Activated CD4-positive, alpha-beta T cell treated with anti-CD3 and anti-CD28 coated beads, Interleukin-2, Interleukin-6, amounts not matched to agents 100 ng/mL and 50 ng/mL, durations not matched to agents 16 hours and 8 hours (primary cell): ENCODE results near the gene ZNF329.
A peak's percentile ranks its signal among the peaks of the same experiment; 100 is the strongest.
"Not testable (repeated sequence)": the region's sequence is repeated elsewhere in the genome, so short reads cannot be mapped to it uniquely, and the experiment has no call there.

Experiments
- DNase-seq: peaks from one replicate; pipeline ENCODE4 v3.0.0-alpha.2; 2020

ZNF329 gene

DNA sequence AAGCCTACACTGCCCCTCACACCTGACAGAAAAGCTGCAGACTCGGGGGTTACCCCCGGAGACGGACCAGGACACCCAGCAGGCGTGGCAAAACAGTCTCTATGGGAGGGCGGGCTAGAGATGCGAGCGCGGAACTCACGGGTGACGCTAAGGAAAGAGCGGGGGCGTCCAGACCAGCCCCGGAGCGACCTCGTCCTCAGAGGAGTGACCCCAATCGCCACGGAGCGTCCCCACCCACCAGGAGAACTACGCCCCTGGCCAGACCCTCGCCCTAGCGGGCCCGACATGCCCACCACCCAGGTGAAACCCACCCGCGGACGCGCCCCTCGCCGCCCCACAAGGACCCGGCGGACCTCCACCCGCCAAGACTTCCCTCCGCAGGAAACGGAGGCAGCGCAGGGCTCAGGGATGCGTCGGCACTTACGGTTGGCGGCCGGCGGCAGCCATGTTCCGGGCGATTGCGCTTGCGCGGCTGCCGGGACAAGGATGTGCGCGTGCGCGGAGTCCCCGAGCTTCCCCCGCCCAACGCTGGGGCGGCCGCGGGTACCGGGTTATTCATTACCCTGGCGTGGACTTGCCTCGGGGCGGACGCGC lies at the start of gene ZNF329:
Gene ZNF329, minus strand, starts transcription at position 462 of the 594 bp plus-strand sequence. CDS start 21,286 bp downstream, outside the sequence.
- DNase-seq = peak; percentile 89

DNA sequence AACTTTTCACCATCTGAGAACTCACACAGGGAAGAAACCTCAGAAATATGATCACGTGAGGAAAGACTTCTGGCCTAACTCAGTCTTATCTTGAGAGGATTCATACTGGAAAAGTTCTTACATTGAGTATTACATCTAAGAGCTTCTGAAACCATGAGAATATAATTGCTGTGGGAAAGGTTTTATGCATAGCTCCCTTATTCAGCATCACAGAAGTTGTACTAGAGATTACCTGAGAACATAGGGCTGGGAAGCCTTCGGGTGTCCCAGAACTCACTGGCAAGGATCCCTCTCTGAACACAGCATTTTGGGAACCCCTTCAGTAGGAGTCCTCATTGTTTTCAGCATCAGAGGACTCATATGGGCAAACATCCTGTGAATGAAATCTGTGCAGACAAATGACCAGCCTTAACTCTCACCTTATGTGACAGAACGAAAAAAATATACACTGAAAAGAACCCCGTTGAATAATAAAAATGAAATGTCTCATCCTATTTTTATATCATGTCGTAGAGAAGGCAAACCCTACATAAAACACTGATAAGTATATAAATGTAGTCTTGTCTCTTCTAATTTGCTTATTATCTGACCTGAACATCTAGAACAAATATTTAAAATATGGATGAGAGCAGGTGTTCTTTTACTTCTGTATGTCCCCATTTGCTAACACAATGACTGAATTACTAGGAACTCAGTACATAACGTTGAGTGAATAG lies 46.5 kb upstream of the ZNF329 start:
- peak; percentile 3 for DNase-seq

DNA sequence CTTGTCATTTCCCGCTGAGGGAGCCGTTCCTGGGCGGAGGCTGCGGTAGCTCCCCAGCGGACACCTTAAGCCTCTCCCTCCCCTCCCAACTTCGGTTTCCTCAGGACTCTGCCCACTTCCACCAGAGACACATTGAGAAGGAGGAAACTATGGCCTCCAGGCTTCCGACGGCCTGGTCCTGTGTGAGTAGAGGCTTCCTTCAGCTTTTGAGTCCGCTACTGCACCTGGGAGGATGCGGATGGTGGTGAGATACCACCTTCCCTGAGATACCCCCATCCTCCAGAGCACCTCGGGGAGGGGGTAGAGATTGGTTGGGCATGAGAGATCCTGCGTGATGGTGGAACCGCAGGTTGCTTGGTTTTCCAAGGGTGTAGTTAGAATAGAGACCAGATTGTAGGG lies 33.2 kb upstream of the ZNF329 start:
- DNase-seq = no peak

DNA sequence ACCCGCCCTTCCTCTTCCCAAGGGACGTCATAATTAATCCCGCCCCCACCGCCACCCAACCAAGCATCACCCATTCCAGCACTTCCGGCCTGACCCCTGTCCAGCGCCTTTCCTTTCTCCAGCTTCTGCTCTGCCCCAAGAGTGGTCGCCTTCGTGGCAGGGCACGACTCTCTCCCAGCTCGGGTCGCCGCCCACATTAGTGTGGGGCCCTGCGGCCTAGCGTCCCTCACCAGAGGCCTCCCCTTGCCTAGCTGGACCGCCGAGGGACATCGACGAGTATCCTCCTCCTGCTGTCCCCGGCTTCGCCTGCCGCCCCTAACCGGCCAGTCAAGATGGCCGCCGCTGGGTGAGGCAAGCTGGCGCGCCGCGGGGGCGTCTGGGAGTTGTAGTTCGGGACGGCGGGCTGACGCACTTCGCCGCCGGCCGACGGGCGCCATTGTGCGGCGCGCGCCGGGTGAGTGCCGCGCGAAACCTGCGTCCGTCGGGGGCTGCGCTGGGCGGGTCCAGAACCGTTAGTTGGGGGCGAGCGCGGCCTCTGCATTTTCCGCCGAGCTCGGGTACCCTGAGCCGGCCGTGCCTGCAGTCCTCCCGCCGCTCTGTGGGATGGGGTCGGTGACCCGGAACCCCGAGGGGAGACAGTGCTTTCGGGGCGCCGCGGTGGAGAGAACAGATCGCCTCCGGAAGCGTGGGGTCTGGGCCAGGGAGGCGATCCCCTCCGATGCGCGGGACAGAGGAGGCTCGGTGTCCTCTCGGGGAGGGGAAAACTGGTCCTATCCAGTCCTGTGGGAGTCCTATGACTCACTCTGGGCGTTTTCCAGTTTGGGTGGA lies 32.6 kb upstream of the ZNF329 start, which contains the start of gene ZNF274:
Gene ZNF274, plus strand, starts transcription at position 73 of the 828 bp plus-strand sequence. CDS start 905 bp downstream, outside the sequence.
- DNase-seq = peak; percentile 94

DNA sequence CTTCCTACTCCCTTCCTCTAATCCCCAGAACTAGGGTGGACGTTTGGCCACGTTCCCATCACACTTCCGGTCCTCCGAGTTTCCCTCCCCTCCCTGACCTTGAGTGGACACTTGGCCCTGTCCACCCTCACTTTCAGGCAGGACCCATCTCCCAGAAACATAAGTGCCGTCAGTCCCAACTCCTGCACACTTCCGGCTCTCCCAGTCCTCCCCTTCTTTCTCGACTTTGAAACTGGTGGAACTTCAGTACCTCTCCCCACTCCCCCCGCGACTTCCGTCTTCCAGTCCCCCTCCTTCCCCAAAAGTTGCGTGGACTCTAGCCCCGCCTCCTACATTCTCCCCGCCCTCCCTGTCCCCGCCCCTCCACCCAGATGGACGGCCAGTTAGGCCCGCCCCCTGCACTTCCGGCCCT lies 32.0 kb upstream of the ZNF329 start:
- peak; percentile 83 for DNase-seq

DNA sequence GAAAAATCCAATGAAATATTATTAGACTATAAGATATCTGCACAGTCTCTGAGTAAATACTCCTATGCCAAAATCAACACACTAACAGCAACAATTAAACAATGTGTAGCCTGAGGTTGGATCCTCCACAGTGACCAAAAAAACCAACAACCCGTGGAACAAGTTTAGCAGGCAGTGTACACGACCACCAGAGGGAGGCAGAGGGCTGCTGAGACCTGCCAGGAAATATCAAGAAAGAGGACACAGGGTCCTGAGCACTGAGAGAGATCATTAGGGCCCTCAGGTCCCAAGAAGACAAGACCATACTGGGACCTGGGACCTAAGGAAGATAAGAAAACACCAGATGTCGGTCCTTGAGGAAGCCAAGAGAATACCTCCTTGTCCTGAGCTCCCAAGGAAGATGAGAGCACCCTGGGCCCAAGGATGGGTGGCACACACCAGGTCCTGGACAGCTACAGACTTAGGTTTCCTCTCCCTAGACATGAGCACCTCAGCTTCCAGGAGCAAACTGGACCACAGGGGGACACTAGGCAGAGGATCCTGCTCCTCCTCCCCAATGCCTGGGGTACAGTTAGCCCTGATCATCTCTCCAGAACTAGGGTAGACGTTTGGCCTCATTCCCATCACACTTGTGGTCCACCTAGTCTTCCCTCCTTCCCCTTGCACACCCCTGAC lies 31.4 kb upstream of the ZNF329 start:
- DNase-seq = peak; percentile 65

DNA sequence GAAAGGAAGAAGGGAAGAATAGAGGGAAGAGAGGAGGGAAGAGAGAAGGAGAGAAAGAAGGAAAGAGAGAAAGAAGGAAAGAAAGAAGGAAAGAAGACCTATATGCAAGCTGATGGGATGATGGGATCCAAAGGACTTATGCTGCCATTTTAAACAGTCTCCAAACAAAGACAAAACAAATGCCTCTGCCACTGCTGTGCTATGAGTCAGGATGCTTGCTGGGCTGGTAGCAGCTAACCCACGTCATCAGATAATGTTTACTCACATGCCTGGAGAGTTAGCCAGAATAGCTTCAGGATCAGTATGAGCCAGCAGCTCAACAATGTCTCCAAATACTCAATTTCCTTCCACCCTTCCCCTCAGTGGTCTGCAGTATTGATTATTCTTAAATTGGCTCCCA lies 20.3 kb upstream of the ZNF329 start:
- DNase-seq = no peak

DNA sequence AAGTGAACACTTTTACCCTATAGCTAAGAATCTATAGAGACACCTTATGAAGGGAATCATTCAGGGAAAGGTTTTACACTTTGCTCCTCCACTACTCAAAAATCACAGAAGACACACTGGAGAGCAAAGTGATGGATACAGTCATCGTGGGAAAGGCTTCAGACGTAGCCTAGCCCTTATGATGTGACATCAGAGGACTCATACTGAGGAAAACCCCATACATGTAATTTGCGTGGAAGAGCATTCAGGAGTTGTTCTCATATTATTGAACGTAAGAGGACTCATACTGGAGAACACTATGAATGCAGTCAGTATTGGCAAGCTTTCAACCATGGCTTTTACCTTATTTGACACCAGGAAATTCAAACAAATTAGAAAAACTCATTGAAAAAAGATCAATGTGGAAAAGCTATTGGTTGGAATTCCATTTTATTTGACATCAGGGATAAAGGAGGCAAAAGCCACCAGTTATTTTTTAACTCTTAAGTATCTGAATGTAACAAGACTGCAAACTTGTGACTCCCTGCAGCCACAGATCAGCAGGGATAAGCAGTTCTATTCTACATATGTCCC lies 16.2 kb upstream of the ZNF329 start:
- DNase-seq = no peak

DNA sequence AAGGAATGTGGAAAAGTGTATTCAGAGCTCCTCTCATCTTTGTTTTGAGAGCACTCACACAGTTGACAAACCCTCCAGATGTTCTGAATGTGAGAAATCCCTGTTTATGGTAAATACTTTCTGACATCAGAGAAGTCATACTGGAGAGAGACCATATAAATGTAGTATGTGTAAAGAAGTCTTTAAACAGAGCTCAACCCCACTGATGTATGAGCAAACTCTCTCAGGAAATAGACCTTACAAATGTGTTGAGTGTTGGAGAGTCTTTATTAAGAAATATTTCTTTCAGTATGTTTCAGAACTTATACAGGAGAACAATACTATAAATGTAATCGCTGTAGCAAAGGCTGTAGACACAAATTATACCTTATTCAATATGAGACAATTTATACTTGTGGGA lies 15.7 kb upstream of the ZNF329 start:
- no peak for DNase-seq

DNA sequence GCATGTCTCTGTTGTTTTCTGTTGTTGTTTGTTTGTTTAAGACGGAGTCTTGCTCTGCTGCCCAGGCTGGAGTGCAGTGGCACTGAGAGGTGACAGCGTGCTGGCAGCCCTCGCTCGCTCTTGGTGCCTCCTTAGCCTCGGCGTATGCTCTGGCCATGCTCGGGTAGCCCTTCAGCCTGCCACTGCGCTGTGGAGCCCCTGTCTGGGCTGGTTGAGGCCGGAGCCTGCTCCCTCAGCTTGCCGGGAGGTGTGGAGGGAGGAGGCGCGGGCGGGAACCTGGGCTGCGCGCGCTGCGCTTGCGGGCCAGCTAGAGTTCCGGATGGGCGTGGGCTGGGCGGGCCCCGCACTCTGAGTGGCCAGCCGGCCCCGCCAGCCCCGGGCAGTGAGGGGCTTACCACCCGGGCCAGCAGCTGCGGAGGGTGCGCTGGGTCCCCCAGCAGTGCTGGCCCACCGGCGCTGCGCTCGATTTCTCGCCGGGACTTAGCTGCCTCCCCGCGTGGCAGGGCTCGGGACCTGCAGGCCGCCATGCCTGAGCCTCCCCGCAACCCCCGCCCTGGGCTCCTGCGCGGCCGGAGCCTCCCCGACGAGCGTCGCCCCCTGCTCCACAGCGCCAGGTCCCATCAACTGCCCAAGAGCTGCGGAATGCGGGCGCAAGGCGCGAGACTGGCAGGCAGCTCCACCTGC lies 6.6 kb upstream of the ZNF329 start:
- no peak for DNase-seq

DNA sequence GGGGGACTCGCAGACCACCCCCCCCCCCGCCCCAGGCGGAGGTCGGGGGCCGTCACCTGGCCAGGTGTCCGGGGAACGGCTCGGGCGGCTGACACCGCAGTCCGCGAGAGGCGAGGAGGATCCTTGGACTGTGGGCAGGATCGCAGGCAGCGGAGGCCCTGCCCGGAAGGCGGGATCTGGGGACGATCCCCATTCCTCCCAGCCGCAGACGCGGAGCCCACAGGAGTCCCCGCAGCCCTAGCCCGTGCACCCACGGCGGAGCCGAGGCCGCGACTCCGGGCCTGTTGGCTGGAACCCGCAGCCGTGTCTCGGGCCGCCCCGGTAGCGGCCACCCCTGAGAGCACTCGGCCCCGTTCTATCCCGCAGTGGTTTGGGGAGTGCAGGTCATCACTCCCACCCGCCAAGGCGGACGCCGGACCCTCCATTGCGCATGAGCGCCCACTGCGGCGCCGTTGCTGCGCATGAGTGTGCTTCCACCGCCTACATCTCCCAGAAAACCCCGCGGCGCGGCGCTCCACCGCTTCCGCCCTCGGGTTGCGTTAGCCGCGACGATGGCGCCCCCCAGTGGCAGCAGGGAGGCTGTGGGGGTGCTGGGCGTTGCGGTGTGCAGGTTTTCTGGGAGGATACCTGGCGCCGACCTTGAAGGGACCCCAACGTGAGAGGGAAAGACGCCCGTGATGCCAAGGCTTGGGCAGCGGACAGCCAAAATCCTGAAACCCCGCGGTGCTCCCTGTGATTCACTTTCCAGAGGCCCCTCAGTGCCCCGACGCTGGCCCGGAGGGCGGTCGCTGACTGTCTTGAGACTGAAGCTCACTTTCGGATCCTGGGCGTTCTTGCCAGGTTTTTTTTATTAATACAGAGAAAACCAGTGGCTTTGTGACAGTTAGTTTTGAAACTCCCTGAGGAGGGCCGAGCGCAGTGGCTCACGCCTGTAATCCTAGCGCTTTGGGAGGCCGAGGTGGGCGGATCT lies 4.4 kb upstream of the ZNF329 start:
- DNase-seq = peak; percentile 95

DNA sequence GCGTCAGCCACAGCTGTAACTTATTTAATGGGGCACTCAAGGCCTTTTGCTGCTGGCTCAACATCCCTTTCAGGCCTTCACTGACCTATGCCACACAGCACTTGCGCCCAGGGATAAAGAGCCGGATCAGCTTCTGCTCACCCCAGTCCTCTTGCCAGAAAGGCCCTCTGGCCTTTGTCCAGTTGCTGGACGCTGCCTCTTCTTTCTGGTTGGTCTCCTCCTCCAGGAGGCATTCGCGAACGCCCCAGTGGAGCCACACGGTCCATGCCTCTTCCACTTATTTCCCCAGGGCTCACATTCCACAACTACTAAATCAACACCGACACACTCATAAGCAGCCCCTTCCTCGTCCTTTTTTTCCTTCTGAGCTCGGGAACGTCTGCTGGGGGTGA lies 3.7 kb upstream of the ZNF329 start:
- DNase-seq = no peak

DNA sequence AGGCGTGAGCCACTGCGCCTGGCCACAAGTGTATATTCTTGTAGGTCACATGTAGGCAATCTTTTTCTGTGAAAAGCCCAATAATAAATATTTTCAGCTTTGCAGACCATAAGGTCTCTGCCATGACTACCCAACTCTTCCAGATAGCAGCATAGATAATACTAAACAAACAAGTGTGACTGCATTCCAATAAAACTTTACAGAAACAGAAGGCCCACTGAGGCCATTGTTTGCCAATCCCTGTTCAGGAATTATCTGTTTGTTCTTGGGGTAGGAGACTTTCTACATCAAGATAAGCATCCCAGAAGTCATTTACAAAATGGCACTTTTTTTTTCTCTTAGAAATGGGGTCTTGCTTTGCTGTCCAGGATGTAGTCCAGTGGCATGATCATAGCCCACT lies 2.8 kb upstream of the ZNF329 start:
- no peak for DNase-seq

DNA sequence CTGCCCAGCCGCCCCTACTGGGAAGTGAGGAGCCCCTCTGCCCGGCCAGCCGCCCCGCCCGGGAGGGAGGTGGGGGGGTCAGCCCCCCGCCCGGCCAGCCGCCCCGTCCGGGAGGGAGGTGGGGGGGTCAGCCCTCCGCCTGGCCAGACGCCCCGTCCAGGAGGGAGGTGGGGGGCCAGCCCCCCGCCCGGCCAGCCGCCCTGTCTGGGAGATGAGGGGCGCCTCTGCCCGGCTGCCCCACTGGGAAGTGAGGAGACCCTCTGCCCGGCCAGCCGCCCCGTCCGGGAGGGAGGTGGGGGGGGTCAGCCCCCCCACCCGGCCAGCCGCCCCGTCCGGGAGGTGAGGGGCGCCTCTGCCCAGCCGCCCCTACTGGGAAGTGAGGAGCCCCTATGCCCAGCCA lies 3.1 kb downstream of the ZNF329 start:
- DNase-seq = not testable (repeated sequence)

DNA sequence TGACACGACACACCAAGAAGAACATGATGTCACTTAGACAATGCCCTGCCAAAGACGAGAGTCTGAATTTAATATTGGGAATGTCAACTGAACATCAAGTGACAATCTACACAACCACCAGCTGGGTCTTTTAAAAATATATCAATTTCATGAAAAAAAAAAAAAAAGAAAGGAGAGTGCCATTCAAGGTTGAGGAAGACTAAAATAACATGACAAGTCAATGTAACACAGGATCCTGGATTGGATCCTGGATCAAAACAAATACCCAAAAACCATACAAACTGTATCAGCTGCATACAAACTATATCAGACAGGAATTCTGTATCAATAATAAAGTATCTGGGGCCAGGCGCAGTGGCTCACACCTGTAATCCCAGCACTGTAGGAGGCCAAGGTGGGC lies 4.7 kb downstream of the ZNF329 start:
- DNase-seq = no peak

DNA sequence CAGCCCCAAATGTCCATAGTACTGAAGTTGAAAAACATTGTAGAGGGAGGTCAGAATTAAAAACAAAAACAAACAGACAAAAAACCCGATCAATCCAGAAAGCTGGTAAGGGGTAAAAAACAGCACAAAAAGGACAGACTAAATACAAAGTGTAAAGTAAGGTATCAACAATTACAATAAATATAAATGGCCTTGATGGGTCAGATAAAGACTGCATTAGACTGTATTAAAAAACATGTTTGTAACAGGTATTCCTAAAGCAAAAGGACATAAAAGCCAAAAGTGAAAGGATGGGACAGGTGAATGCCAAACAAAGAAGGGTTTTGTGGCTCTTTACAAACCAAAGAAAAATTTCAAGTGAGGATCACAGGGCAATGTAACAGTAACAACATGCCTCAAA lies 16.3 kb downstream of the ZNF329 start:
- no peak for DNase-seq

DNA sequence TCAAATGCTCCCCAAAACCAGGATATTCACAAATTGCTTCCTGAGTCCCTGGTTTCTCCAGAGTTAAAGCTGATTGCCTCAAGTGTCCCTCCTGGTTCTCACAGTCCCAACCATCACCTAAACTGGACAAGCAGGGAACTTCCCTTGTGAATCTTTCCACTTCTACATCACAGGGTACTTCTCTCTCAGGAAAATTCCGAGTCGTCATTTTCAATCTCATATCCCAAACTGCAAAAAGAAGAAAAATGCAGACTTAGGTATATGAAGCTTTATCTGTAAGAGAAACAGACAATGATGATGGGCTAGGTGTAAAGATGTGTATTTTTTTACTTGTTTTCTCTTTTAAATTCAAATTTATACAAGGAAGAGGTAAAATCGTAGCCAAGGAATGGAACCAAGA lies 21.3 kb downstream of the ZNF329 start:
- no peak for DNase-seq

DNA sequence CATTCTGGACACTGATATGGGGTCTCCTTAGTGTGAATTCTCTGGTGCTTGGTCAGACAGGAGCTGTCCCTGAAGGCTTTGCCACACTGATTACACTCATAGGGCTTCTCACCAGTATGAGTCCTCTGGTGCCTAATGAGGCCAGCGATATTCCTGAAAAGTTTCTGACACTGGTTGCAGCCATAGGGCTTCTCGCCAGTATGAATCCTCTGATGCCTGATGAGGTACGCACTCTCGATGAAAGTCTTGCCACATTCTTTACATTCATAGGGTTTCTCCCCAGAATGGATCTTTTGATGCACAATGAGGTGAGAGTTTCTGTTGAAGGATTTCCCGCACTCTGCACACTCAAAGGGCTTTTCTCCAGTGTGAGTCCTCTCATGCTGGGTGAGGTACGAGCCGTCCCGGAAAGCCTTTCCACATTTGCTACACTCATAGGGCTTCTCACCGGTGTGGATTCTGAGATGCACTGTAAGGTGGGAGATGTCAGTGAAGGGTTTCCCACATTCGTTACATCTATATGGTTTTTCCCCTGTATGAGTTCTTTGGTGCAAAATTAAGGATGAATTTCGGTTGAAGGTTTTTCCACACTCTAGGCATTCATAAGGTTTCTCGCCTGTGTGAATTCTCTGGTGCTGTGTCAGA lies 22.4 kb downstream of the ZNF329 start:
- DNase-seq = no peak

DNA sequence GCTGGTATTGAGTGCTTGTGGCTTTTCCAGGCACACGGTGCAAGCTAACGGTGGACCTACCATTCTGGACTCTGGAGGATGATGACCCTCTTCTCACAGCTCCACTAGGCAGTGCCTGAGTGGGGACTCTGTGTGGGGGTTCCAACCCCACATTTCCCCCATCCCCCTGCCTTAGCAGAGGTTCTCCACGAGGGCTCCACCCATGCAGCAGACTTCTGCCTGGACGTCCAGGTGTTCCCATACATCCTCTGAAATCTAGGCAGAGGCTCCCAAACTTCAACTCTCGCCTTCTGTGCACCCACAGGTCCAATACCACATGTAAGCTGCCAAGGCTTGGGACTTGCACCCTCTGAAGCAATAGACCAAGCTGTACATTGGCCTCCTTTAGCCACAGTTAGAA lies 27.2 kb downstream of the ZNF329 start:
- DNase-seq = no peak

DNA sequence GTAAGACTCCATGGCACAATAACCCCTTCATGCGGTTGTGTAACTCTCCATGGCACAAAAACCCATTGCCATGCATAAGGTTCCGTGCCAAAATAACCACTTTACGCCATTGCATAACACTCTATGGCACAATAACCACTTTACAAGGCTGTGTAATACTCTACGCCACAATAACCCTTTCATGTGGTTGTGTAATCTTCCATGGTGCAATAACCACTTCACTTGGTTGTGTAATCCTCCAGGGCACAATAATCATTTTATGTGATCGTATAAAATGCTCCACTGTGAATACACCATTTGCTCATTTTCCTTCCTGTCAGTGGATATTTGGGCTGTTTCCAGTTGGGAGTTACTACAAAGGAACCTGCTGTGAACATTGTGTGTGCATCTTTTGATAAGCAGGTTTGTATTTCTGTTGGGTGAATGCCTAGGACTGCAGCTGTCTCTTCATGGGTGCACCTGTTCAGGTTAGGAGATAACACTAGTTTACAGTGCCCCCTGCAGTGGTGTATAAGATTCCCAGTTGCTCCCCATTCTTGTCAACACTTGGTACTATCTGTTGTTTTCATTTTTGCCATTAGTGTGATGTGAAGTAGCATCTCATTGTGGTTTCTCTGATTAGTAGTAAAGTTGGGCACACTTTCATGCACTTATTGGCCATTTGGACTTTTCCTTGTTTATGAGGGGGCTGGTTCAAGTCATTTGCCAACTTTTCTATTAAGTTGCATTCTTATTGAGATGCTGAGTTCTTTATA lies 31.4 kb downstream of the ZNF329 start:
- DNase-seq = no peak
